ENCODE data around the gene THAP10. TPM values are rescaled to one million over a fixed set of nuclear protein-coding genes. Genes with fewer than 3 reads are reported as not detected.
"Not testable (repeated sequence)": the region's sequence is repeated elsewhere in the genome, so short reads cannot be mapped to it uniquely, and the experiment has no call there.

Gene THAP10
- total and polyA plus RNA-seq, 10 donors = 0.41 to 1.4 (median 0.78) TPM

DNA sequence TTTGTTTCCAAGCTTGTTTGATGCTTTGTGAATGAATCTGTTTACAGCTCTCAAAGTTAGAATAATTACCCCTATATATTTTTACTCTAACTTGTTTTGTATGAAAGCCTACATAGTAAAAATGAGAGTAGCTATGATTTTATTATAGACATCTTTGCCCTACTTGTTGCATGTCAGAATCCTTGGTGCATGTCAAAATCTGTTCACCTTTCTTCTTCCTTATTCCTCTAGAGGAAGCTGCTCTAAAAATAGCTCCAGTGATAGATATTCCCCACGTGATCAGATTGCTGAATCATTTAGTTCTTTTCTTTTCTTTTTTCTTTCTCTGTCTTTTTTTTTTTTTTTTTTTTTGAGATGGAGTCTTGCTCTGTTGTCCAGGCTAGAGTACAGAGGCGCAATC is 40.2 kb upstream of the THAP10 start:
- TF ChIP-seq POLR2AphosphoS5 (IDR thresholded peaks at IDR 0.05) (no peak), POLR2A (IDR thresholded peaks at IDR 0.05) (no peak), CTCF (IDR thresholded peaks at IDR 0.05 in 8 of 11, conservative IDR thresholded peaks at IDR 0.05 in 3 of 11) (no peak)
- no peak for DNase-seq
- H3K9me3 ChIP-seq = no peaks in the 10 kb centered on the region
- H3K27me3 ChIP-seq (replicated peaks in 1 of 7) = no peaks in the 10 kb centered on the region
- H3K4me3 ChIP-seq = no peak overlapping the region
- H3K27ac ChIP-seq = no peak overlapping the region
- intact Hi-C loops (cut with DNase I; ENCODE audit: low total_unique reads) = no loop called here
- 54 to 64% (median 58%) methylated on average over 2 of the region's 2 CpGs for WGBS, 5 donors
- no peaks in the 10 kb centered on the region for H3K36me3 ChIP-seq
- H3K4me1 ChIP-seq = no peaks in the 10 kb centered on the region

GRCh38 chr15:70931821-70932220 is 39.6 kb upstream of the THAP10 start:
- no peaks in the 10 kb centered on the region for H3K9me3 ChIP-seq
- TF ChIP-seq POLR2AphosphoS5 (IDR thresholded peaks at IDR 0.05) = no peak
- no peak for TF ChIP-seq POLR2A (IDR thresholded peaks at IDR 0.05)
- TF ChIP-seq CTCF (IDR thresholded peaks at IDR 0.05 in 8 of 11, conservative IDR thresholded peaks at IDR 0.05 in 3 of 11) = no peak
- no peaks in the 10 kb centered on the region for H3K4me1 ChIP-seq
- no peak overlapping the region for H3K27ac ChIP-seq
- H3K4me3 ChIP-seq = no peak overlapping the region
- intact Hi-C loops (cut with DNase I; ENCODE audit: low total_unique reads) = no loop called here
- H3K36me3 ChIP-seq = no peaks in the 10 kb centered on the region
- no peak for DNase-seq
- H3K27me3 ChIP-seq (replicated peaks in 1 of 7) = no peaks in the 10 kb centered on the region

DNA sequence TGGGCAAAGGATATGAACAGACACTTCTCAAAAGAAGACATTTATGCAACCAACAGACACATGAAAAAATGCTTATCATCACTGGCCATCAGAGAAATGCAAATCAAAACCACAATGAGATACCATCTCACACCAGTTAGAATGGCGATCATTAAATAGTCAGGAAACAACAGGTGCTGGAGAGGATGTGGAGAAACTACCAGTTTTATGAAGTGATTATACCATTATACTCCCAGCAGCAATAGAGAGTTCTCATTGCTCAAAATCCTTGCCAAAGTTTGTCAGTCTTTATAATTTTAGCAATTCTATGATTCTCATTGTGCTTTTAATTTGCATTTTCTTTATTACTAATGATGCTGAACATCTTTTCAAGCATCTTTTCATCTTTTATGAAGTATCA is 34.7 kb upstream of the THAP10 start:
- DNase-seq; H3K9me3 ChIP-seq; H3K4me1 ChIP-seq; H3K27me3 ChIP-seq (replicated peaks in 1 of 7); H3K36me3 ChIP-seq; intact Hi-C loops (cut with DNase I; ENCODE audit: low total_unique reads); H3K4me3 ChIP-seq; H3K27ac ChIP-seq: not testable (repeated sequence)
- WGBS, 5 donors = 21 to 44% (median 40%) methylated on average over 1 of the region's 1 CpG

DNA sequence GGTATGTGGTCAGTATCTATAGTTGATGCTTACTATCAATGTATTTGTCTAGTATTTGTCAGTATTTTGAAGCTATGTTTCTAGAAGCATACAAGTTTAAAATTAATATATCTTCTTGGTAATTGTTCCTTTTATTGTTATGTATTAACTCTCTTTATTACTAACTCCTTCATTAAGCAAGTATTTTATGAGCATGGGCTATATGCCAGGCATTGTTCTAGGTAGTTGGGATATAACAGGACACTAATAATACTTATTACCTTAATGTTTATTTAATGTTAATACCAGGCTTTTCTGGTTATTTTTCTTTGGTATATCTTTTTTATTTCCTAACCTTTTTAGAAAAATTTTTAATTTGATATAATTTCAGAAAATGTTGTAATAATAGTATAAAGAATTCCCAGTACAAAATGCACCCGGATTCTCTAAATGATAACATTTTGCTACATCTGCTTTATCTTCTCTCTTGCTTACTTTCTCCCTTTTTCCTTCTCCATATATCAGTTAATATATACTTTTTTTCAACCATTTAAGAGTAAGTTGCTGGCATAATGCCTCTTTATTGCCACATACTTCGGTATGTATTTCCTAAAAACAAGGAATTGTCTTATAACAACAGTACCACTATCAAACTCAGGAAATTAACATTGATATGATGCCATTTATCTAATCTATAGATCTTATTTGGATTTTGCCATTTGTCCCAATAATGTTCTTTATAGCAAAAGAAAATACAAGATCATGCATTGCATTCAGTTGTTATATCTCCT is 31.3 kb upstream of the THAP10 start:
- 67 to 84% (median 74%) methylated on average over 2 of the region's 2 CpGs for WGBS, 5 donors
- Histone ChIP-seq H3K27me3 (replicated peaks in 1 of 7) (no peaks in the 10 kb centered on the region), H3K27ac (no peak overlapping the region), H3K4me3 (no peak overlapping the region), H3K9me3 (peaks cover 0 to 4% (median 0%) of the 10 kb centered on the region in 8 donors), H3K4me1 (no peaks in the 10 kb centered on the region), H3K36me3 (no peaks in the 10 kb centered on the region)
- no peak for DNase-seq
- no peak for TF ChIP-seq CTCF (IDR thresholded peaks at IDR 0.05 in 8 of 11, conservative IDR thresholded peaks at IDR 0.05 in 3 of 11)
- TF ChIP-seq POLR2AphosphoS5 (IDR thresholded peaks at IDR 0.05) = no peak
- no peak for TF ChIP-seq POLR2A (IDR thresholded peaks at IDR 0.05)
- intact Hi-C loops (cut with DNase I; ENCODE audit: low total_unique reads) = no loop called here
